ENCODE measurements around the gene GTF2H4. TPM values are rescaled to one million over a fixed set of nuclear protein-coding genes. Genes with fewer than 3 reads are reported as not detected.

The GTF2H4 gene
- total and polyA plus RNA-seq, 2 of the 8 experiments (the other 6 are each of a cell fraction or from before 2014, with no cell fraction given) = 42.3 to 53.4 TPM

GRCh38 chr6:30907758-30908591 lies at the start of gene GTF2H4 (continued):
- TF ChIP-seq, protein P1, sequence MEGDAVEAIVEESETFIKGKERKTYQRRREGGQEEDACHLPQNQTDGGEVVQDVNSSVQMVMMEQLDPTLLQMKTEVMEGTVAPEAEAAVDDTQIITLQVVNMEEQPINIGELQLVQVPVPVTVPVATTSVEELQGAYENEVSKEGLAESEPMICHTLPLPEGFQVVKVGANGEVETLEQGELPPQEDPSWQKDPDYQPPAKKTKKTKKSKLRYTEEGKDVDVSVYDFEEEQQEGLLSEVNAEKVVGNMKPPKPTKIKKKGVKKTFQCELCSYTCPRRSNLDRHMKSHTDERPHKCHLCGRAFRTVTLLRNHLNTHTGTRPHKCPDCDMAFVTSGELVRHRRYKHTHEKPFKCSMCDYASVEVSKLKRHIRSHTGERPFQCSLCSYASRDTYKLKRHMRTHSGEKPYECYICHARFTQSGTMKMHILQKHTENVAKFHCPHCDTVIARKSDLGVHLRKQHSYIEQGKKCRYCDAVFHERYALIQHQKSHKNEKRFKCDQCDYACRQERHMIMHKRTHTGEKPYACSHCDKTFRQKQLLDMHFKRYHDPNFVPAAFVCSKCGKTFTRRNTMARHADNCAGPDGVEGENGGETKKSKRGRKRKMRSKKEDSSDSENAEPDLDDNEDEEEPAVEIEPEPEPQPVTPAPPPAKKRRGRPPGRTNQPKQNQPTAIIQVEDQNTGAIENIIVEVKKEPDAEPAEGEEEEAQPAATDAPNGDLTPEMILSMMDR (IDR thresholded peaks at IDR 0.05; ENCODE audit: control extremely low read depth in 1 of 3, insufficient read depth in 1 of 3, low read depth in 1 of 3, low read length in 3 of 3) = no peak
- TF ChIP-seq SP1 (IDR thresholded peaks at IDR 0.05; ENCODE audit: low read depth, low read length) = peak; percentile 79; the same call in 1 of the 2 replicates
- TF ChIP-seq FOSL1 (IDR thresholded peaks at IDR 0.05; ENCODE audit: insufficient read depth, low read depth, low read length) = no peak
- TF ChIP-seq SIRT6 (IDR thresholded peaks at IDR 0.05; ENCODE audit: low read length) = no peak
- 0 out of 2 replicates have a peak, but pooled peaks have one; percentile 11 for TF ChIP-seq PHF8 (conservative IDR thresholded peaks at IDR 0.05; ENCODE audit: low read depth, low read length)
- TF ChIP-seq GTF2F1 (IDR thresholded peaks at IDR 0.05; ENCODE audit: borderline replicate concordance, low read depth, low read length) = no peak
- TF ChIP-seq POLR2AphosphoS5 (IDR thresholded peaks at IDR 0.05; ENCODE audit: low read depth, low read length) = peak; percentile 38; the same call in 1 of the 2 replicates
- TF ChIP-seq NRF1 (IDR thresholded peaks at IDR 0.05; ENCODE audit: low read depth, low read length) = no peak
- no peak for TF ChIP-seq SUZ12 (IDR thresholded peaks at IDR 0.05; ENCODE audit: low read length)
- peak; percentile 79 for TF ChIP-seq SP4 (IDR thresholded peaks at IDR 0.05; ENCODE audit: low read length)
- no peak for TF ChIP-seq SAP30 (IDR thresholded peaks at IDR 0.05; ENCODE audit: insufficient read depth, insufficient replicate concordance, low read length)
- TF ChIP-seq ATF2 (IDR thresholded peaks at IDR 0.05; ENCODE audit: low read length) = no peak
- no peak for TF ChIP-seq HDAC6 (IDR thresholded peaks at IDR 0.05; ENCODE audit: low read depth, low read length)
- TF ChIP-seq RBBP5 (IDR thresholded peaks at IDR 0.05; ENCODE audit: borderline replicate concordance, low read depth, low read length) = no peak
- TF ChIP-seq KDM1A (IDR thresholded peaks at IDR 0.05; ENCODE audit: borderline replicate concordance, low read length) = no peak; the same call in 1 of the 2 replicates
- TF ChIP-seq KDM4A (IDR thresholded peaks at IDR 0.05; ENCODE audit: low read depth, low read length, severe bottlenecking) = peak; percentile 44
- TF ChIP-seq TBP (IDR thresholded peaks at IDR 0.05; ENCODE audit: low read depth, low read length) = peak; percentile 50
- TF ChIP-seq CREB1 (IDR thresholded peaks at IDR 0.05) = peak; percentile 58
- no peak for TF ChIP-seq RNF2 (IDR thresholded peaks at IDR 0.05; ENCODE audit: borderline replicate concordance, low read depth, low read length, missing control alignments, poor library complexity, severe bottlenecking)

All from H1 (cell line).